Measurements from ENCODE around the gene HUS1.
"Not testable (repeated sequence)": the region's sequence is repeated elsewhere in the genome, so short reads cannot be mapped to it uniquely, and the experiment has no call there.

- not testable (repeated sequence) for TF ChIP-seq POLR2A, CTCF (IDR thresholded peaks at IDR 0.05)
Observed at GRCh38 chr7:48000164-48000563, 20.7 kb upstream of the HUS1 start.
